Measurements from ENCODE around the gene EIF5B. TPM values are rescaled to one million over a fixed set of nuclear protein-coding genes. Genes with fewer than 3 reads are reported as not detected.

The EIF5B gene
- total and polyA plus RNA-seq, 2 of the 8 experiments (the other 6 are each of a cell fraction or from before 2014, with no cell fraction given): 10.7 to 64.5 TPM

DNA sequence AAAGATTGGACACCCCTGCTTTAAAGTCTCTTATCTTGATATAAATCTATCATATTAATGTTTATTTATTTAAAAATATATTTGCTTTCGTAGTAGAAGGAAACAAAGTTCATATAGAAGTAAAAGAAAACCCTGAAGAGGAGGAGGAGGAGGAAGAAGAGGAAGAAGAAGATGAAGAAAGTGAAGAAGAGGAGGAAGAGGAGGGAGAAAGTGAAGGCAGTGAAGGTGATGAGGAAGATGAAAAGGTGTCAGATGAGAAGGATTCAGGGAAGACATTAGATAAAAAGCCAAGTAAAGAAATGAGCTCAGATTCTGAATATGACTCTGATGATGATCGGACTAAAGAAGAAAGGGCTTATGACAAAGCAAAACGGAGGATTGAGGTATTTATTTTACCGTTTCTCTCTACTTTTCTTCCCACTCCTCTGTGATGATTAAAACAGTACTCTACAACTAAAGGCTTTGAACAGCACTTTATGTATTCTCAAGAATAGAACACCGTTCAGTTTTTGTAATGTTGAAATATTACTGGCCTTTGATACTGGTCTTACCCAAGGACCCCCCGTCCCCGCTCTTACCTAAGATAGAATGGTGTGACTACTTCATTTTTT is 39.2 kb downstream of the EIF5B start:
- Histone ChIP-seq H2BK120ac (replicated peaks; ENCODE audit: low read depth, low read length) (no peak overlapping the region), H3K9me3 (ENCODE audit: insufficient read depth in 2 of 2, low read depth in 1 of 2, low read length in 1 of 2) (no peaks in the 10 kb centered on the region), H3K4me3 (ENCODE audit: extremely low read depth in 1 of 4, insufficient read depth in 2 of 4, low read depth in 3 of 4, low read length in 4 of 4) (no peak overlapping the region), H3K4ac (replicated peaks; ENCODE audit: insufficient read length, low read depth, low read length) (no peak overlapping the region), H3K23me2 (ENCODE audit: low read depth, low read length) (no peaks in the 10 kb centered on the region), H2AFZ (ENCODE audit: low read length) (no peak overlapping the region), H4K8ac (ENCODE audit: extremely low read depth, insufficient read depth, low read length) (no peak overlapping the region), H3K27ac (ENCODE audit: low read depth, low read length) (no peak overlapping the region), H2BK5ac (ENCODE audit: low read depth, low read length) (no peak overlapping the region), H2BK15ac (ENCODE audit: low read length) (no peak overlapping the region), H3K4me1 (replicated peaks in 1 of 4; ENCODE audit: control insufficient read depth in 3 of 4, insufficient read depth in 4 of 4, low read length in 3 of 4) (no peaks in the 10 kb centered on the region), H3K79me1 (ENCODE audit: low read depth, low read length) (no peaks in the 10 kb centered on the region), H3K56ac (replicated peaks; ENCODE audit: insufficient read length, low read depth, low read length) (no peak overlapping the region), H3K36me3 (ENCODE audit: control insufficient read depth in 2 of 4, insufficient read depth in 4 of 4, low read length in 3 of 4) (peaks cover 0 to 77% (median 35%) of the 10 kb centered on the region in 4 experiments; a peak in 7 of 8 replicates), H3K79me2 (ENCODE audit: control insufficient read depth in 1 of 2, insufficient read depth in 2 of 2, low read length in 2 of 2) (no peaks in the 10 kb centered on the region), H4K91ac (replicated peaks; ENCODE audit: insufficient read length, low read length) (no peak overlapping the region), H3K23ac (ENCODE audit: insufficient read length) (no peak overlapping the region), H3K9ac (replicated peaks in 1 of 4; ENCODE audit: extremely low read depth in 1 of 4, low read depth in 3 of 4, low read length in 3 of 4) (no peak overlapping the region), H4K20me1 (replicated peaks in 1 of 2; ENCODE audit: control insufficient read depth in 1 of 2, insufficient read depth in 2 of 2, low read length in 2 of 2) (no peaks in the 10 kb centered on the region), H3K27me3 (replicated peaks in 1 of 4; ENCODE audit: control insufficient read depth in 3 of 4, extremely low read depth in 1 of 4, insufficient read depth in 3 of 4, low read length in 3 of 4) (no peaks in the 10 kb centered on the region), H2BK20ac (ENCODE audit: low read length) (no peak overlapping the region), H2BK12ac (ENCODE audit: low read depth, low read length) (no peak overlapping the region), H2AK5ac (ENCODE audit: low read depth, low read length) (no peak overlapping the region), H3K4me2 (ENCODE audit: insufficient read depth in 1 of 2, low read depth in 2 of 2, low read length in 2 of 2) (no peak overlapping the region), H4K5ac (ENCODE audit: insufficient read length, low read depth, low read length) (no peak overlapping the region), H3K14ac (ENCODE audit: insufficient read length) (no peak overlapping the region), H3K18ac (ENCODE audit: extremely low read depth, low read length) (no peak overlapping the region)
- FAIRE-seq: no peak
- ChIA-PET POLR2A (ENCODE audit: partially characterized antibody) (no interaction called here), CTCF (ENCODE audit: partially characterized antibody) (no interaction called here)
- WGBS, 2 experiments (ENCODE audit: extremely low coverage in 1 of 2, insufficient coverage in 1 of 2, insufficient read length in 1 of 2, insufficient replicate concordance in 2 of 2, low coverage in 1 of 2, low lambda C conversion rate in 2 of 2, missing lambda C conversion rate in 1 of 2): 88% methylated on average over 7 of the region's 7 CpGs; no CpG with 5 or more reads in 1 of the 2 experiments
- DNase-seq (ENCODE audit: low read depth in 1 of 2, low spot score in 2 of 2): no peak
- no peak for TF ChIP-seq SP2 (IDR thresholded peaks at IDR 0.05; ENCODE audit: low read length)
- no peak for TF ChIP-seq SP1 (IDR thresholded peaks at IDR 0.05; ENCODE audit: low read depth, low read length)
- TF ChIP-seq BCL11A (IDR thresholded peaks at IDR 0.05; ENCODE audit: low read depth in 2 of 2, low read length in 2 of 2): no peak
- TF ChIP-seq POLR2AphosphoS5 (IDR thresholded peaks at IDR 0.05; ENCODE audit: low read depth, low read length): no peak
- no peak for TF ChIP-seq MAFK (IDR thresholded peaks at IDR 0.05; ENCODE audit: low read depth, low read length)
- TF ChIP-seq SIRT6 (IDR thresholded peaks at IDR 0.05; ENCODE audit: low read length): no peak
- no peak for TF ChIP-seq RXRA (IDR thresholded peaks at IDR 0.05; ENCODE audit: insufficient read depth, low read depth, low read length)
- no peak for TF ChIP-seq NANOG (IDR thresholded peaks at IDR 0.05; ENCODE audit: insufficient read depth, low read depth, low read length, poor library complexity, severe bottlenecking)
- no peak for TF ChIP-seq NRF1 (IDR thresholded peaks at IDR 0.05; ENCODE audit: low read depth, low read length)
- TF ChIP-seq POLR2A (IDR thresholded peaks at IDR 0.05; ENCODE audit: control extremely low read depth in 1 of 2, low read depth in 2 of 2, low read length in 2 of 2): no peak
- no peak for TF ChIP-seq POU5F1 (IDR thresholded peaks at IDR 0.05; ENCODE audit: low read depth, low read length)
- TF ChIP-seq SRF (IDR thresholded peaks at IDR 0.05; ENCODE audit: low read depth, low read length): no peak
- TF ChIP-seq RBBP5 (IDR thresholded peaks at IDR 0.05; ENCODE audit: borderline replicate concordance, low read depth, low read length): no peak
- TF ChIP-seq TEAD4 (IDR thresholded peaks at IDR 0.05; ENCODE audit: low read depth, low read length): no peak

All from H1 (cell line).